ENCODE results near the gene IGSF11. TPM values are rescaled to one million over a fixed set of nuclear protein-coding genes. Genes with fewer than 3 reads are reported as not detected.
"Not testable (repeated sequence)": the region's sequence is repeated elsewhere in the genome, so short reads cannot be mapped to it uniquely, and the experiment has no call there.

IGSF11 gene
- total RNA-seq, 1 experiment from 2014 or later, result 0.71 TPM

DNA sequence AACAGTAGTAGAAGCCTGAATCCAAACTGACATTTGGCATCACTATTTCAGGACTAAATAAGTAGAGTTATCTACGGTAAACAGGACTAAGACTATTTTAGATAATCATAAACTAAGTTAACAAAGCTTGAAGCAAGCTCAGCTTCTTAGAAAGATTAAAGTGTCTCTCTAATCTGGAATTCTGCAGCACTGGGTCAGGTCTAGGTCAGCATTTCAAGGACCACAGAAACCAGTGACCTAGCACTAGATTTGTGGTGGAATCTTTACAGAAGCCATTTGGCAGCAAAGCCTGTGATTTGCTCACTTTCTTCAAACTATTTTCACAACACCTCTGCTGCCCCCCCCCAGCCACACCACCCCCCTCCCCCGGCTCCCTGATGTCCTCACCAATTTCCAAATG, 37.5 kb downstream of the IGSF11 start:
- in situ Hi-C loops (cut with HindIII; ENCODE audit: low pct_unique_long_range_greater_than_20kb, low sequenced_read_pairs), result no loop called here
- no peak for DNase-seq (ENCODE audit: low read depth)

DNA sequence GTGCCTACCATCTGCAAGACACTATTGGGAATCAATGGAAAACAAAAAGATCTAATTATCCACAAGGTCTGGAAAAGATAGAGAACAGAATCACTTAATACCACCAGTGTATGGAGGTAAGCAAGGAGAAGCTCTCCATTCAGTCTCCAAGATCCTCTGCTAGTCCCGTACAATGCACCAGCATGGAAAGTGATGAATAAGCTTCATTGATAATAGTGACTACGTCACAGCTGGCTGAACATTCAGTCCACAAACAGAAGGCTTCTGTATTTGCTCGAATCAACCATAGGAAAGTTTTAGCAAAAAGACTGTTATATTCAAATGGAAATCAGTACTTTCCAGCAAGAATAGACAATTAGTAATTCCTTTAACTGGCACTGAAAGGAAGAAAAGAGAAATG, 42.9 kb downstream of the IGSF11 start:
- in situ Hi-C loops (cut with HindIII; ENCODE audit: low pct_unique_long_range_greater_than_20kb, low sequenced_read_pairs), result no loop called here
- DNase-seq (ENCODE audit: low read depth), result no peak

DNA sequence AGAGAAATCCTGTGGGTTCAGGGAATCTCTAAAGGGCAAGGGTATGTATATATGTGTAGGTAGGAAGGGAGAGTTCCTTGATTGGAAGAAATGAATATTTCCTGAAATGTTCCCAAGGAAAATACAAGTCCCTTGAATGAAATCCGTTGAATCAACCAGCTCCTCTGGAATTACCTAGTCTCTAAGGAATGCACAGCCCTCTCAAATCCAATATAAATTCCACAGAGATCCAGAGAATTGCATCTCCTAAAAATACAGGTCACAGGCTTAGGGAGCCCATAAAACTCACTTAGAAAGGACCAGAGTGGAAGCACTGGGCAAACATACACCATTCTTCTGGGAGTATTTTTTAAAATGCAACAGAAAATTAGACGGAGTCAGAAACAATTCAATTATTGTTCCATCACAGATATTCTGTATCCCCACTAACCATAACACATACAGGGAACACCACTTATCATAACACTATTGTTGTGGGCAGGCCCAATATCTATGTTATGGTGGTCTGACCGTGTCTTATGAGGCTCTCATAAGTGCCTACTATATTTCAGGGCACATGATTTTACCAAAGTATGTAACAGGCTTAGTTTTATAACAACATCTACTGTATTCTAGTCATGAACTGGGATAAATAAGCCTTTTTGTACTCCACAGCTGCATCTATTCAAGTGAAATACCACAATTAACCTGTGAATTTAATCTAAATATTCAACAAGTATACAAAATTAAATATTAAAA, 43.7 kb downstream of the IGSF11 start:
- no peak for DNase-seq (ENCODE audit: low read depth)
- in situ Hi-C loops (cut with HindIII; ENCODE audit: low pct_unique_long_range_greater_than_20kb, low sequenced_read_pairs), result no loop called here

DNA sequence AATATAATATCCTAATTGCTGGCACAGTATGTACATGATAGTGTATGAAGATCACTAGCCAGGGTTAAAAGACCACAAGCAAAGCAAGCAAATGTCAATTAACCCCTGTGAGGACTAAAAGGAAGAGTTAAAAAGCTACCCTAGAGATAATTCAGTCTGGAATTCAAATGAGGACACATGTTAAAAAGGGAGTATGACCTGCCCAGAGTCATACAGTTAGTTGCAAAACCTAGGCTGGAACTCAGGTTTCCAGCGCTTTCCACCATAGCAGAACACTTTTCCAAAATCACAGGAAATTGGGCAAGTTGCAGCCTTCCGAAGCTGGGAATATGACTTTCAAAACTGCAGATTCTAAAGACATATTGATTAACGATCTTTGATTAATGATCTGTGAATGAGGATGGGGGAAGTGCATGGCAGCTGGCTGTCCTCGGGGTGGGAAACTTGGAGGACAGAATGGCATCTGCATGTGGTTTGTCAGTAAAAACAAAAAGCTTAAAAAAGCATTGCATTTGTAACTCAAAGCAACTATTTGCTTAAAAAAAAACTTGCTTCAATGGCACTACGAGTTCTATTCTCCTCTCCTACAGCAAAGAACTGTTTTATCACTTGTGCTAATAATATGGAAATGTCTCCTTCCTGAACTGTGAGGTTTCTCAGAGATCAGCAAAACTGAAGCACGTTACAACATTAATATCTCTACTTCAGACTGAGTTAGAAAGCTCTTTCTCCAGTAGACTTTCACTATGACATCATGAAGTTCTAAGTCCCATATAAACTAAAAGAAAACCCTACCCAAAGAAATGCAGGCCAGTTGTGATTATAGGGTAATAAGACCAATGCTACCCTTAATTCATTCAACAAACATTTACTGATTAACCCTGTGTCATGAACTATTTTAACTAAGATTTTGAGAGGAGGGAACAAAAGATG, 46.2 kb downstream of the IGSF11 start:
- in situ Hi-C loops (cut with HindIII; ENCODE audit: low pct_unique_long_range_greater_than_20kb, low sequenced_read_pairs), result no loop called here
- DNase-seq (ENCODE audit: low read depth), result no peak

DNA sequence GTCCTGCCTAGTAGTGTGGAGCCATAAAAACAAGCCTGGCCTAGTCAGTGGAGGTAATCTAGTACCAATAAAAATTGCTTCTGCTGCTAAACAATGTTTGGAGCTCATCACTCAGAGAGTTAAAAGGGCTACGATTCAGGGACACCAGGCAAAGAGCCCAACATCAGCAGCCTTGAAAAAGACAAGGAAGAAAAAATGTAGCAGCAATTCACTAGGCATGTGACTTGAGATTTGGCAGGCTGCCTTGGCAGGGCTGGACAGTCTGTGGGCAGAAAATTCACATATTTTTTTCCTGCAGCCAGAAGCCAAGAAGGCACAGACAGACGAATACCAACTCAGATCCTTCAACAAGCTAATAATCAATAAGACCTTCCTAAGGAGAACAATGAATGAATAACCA, 47.2 kb downstream of the IGSF11 start:
- in situ Hi-C loops (cut with HindIII; ENCODE audit: low pct_unique_long_range_greater_than_20kb, low sequenced_read_pairs), result no loop called here

DNA sequence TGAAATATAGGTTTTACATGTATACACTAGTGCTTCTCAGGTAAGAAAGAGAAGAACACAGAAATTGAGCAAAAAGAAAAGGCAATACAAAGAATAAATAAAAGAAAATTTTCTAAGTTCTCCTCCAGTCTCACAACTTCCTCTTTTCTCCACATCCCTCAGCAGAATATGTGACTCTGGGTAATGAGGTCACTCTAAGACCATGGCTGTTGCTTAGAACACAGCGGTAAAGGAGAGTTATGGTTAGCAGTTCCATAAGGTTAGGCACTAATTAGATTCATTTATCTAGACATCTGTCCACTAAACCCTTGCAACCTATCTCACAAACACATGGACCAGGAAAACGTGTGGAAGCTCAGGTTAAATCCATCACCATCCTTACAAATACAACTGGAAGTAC, 47.9 kb downstream of the IGSF11 start:
- in situ Hi-C loops (cut with HindIII; ENCODE audit: low pct_unique_long_range_greater_than_20kb, low sequenced_read_pairs), result no loop called here
- no peak for DNase-seq (ENCODE audit: low read depth)

More for the DNA sequence above, 47.2 kb downstream of the IGSF11 start:
- DNase-seq (ENCODE audit: low read depth), result no peak

DNA sequence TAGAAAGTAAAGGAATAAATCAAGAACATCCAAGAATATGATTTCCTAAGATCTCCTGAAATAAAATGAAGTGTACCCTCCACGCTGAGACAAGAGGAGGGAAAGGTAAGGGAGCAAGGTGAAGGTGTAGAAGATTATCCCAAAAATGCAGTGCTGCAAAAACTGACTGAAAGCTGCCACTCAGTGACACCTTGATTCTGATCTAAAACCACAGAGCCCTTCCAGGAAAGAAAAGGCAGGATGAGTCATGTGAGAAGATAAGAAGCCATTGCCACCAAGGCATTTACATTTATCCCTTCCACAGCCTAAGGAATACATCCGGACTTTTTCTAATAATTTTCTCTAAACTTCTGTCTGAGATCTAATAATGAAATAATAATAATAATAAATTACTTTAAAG, 49.9 kb downstream of the IGSF11 start:
- no peak for DNase-seq (ENCODE audit: low read depth)
- in situ Hi-C loops (cut with HindIII; ENCODE audit: low pct_unique_long_range_greater_than_20kb, low sequenced_read_pairs), result no loop called here

DNA sequence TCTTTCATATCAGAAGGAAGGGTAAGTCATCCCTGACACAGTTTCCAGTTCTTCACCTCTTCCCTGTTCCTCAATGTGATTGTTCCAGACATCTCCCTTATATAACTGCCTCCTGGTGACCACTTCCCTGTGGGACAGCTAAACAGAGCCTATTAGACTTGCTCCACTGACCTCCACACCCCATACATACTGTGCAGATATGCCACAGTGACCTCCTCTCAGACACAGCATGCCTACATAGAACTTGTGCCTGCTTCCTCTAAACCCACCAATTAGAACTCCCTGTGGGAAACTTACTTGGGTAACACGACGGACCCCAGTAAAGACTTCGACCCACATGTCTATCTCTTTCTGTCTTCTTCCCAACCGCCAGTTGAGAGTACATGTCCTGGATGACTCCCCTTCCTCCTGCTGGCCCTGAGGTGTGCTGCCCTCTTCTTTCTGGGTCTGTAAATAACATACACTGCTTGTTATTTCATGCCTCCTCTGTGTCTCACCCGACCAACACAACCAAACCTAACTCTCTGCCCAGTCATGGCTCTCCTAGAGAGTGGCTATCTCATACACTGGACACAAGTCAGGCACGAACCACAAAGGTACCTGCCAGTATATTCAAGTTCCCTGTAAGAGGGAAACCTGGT, 53.0 kb downstream of the IGSF11 start:
- no peak for DNase-seq (ENCODE audit: low read depth)
- in situ Hi-C loops (cut with HindIII; ENCODE audit: low pct_unique_long_range_greater_than_20kb, low sequenced_read_pairs), result no loop called here

DNA sequence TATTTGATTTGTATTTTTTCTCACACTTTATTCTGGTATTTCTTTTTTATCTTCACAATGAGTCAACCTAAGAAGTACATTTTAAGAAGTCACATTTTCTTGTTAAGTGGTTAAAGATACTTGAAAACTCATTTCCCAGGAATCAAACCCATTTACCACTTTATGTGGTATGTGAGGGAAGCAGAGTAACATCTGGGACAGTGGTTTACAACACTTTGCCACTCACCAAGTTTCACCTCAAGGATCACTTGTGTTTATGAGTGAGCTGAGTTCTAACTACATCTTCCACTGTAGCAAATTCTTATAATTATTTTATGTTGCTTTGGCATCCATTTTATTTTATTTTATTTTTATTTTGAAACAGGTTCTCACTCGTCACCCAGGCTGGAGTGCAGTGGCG, 53.8 kb downstream of the IGSF11 start:
- DNase-seq (ENCODE audit: low read depth), result no peak
- in situ Hi-C loops (cut with HindIII; ENCODE audit: low pct_unique_long_range_greater_than_20kb, low sequenced_read_pairs), result no loop called here

DNA sequence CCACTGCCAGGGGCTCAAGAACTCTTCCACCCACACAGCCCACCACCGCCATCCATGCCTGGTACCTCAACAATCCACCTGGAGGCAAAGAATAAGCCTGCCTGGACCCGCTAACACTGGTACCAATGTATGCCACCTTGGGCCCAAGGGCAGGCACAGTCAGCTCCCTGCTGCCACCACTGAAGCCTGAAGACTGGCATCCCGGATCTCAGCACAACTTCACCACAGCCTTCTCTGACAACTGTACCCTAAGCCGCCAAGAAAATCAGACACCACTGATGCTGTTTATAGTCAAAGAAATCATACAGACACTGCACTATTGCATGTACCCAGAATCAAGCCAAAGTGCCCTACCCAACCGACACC, 56.3 kb downstream of the IGSF11 start:
- no peak for DNase-seq (ENCODE audit: low read depth)
- in situ Hi-C loops (cut with HindIII; ENCODE audit: low pct_unique_long_range_greater_than_20kb, low sequenced_read_pairs), result no loop called here

DNA sequence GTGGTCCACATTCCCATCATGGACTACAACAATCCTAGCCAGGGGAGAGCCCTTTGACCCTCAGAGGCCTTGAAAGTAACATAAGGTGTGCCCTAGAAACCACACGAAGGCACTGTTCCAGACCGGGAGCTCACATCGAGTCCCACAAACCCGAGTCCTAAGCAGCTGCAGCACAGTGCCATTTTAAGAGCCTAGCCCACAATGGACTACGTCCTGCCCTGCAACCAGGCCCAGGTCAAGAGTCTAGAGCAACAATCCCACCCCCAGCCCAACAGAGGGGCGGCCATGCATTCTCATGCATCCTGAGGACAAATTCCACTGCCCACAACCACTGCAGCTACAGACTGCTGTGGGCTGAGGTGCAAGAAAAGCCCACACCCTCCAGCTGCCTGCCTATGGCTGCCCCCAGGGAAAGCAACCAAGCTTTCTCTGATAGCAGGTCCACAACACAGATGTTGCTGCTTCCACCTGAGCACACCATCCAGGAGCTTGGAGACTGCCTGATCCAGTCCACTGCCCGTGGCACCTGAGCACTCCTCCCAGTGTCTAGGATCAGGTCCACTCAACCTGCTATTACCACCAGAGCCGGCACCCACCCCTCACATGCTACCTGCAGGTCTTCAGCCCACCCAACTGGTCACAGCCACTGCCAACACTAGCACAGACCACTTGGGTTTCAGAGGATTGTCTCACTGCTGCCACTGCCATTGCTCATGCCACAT, 56.8 kb downstream of the IGSF11 start:
- in situ Hi-C loops (cut with HindIII; ENCODE audit: low pct_unique_long_range_greater_than_20kb, low sequenced_read_pairs), result no loop called here
- no peak for DNase-seq (ENCODE audit: low read depth)

DNA sequence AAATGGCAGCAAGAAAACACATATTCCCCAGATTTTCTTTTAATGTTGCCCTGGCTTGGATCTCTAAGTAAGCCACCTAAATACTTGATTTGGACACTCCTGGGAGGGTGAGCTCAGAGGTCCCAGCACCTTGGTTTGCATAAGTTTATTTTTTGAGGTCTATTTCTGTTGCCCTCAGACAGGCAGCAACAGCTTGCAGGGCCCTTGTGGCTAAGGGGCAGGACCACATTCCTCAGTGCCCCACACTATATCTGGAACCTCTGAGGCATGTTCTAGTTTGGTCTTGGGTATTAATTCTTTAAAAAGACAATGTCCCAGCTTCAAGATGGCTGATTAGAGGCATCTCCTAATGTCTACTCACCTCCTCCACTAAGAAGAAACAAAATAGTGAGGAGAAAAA, 57.5 kb downstream of the IGSF11 start:
- in situ Hi-C loops (cut with HindIII; ENCODE audit: low pct_unique_long_range_greater_than_20kb, low sequenced_read_pairs), result no loop called here
- no peak for DNase-seq (ENCODE audit: low read depth)

DNA sequence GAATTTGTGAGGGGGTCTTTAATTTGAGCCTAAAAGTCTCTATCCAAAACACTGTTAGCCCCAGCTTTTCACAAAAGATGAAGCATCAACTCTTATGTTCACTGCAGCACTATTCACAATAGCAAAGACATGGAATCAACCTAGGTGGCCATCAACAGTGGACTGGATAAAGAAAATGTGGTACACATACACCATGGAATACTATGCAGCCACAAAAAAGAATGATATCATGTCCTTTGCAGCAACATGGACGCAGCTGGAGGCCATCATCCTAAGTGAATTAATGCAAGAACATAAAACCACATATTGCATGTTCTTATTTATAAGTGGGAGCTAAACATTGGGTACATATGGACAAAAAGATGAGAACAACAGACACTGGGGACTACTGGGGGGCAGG, 59.2 kb downstream of the IGSF11 start:
- DNase-seq (ENCODE audit: low read depth); in situ Hi-C loops (cut with HindIII; ENCODE audit: low pct_unique_long_range_greater_than_20kb, low sequenced_read_pairs): not testable (repeated sequence)

DNA sequence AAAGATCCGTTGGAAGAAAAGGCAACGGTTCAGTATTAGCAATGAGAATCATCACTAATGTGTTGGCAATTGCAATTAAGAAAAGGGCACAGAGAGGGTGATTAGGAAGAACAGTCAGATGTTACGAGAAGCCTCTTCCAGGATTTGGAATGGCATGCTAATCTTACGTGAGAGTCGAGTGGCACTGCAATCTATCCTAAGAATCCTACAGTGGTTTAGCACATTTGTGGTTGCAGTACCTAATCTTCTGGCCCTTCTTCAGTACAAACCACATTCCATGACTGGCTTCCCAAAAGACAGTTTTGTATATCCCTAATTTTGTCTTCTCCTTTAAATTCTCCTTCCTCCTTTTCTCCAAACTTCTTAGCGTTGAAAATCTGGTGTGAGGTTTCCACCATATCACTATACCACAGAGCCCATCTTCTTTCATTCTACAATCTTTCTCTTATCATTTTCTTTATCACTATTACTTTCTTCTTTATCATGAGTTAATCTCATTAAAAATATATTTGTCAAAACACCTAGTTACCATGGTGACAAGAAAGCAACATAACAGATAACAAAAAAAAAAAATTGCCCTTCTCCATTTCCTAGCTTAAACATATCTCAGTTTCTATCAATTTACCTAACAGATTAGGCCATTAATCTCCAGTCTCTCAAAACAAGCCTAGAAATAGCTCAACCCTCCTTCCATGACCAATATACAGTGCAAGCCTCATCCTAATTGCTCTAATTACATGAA, 60.1 kb downstream of the IGSF11 start:
- no peak for DNase-seq (ENCODE audit: low read depth)
- in situ Hi-C loops (cut with HindIII; ENCODE audit: low pct_unique_long_range_greater_than_20kb, low sequenced_read_pairs), result no loop called here

DNA sequence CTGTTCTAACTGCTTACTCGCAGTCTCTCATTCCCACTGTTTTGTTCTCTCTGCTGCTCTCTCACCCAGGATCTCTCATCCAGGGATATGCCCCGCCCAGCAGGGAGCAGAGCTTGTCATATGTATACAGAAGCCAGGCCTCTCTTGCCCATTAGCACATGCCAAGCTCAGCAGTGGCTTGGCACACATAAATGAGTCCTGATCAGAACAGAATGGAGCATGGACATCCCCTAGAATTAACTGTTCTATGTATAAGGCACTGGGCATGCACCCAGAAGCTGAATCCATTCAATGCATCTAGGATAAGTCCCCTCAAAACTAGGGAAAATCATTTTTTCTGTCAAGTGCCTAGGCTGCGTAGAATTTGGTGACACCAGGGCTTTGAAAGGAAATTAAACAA, 61.6 kb downstream of the IGSF11 start:
- in situ Hi-C loops (cut with HindIII; ENCODE audit: low pct_unique_long_range_greater_than_20kb, low sequenced_read_pairs), result no loop called here
- no peak for DNase-seq (ENCODE audit: low read depth)

DNA sequence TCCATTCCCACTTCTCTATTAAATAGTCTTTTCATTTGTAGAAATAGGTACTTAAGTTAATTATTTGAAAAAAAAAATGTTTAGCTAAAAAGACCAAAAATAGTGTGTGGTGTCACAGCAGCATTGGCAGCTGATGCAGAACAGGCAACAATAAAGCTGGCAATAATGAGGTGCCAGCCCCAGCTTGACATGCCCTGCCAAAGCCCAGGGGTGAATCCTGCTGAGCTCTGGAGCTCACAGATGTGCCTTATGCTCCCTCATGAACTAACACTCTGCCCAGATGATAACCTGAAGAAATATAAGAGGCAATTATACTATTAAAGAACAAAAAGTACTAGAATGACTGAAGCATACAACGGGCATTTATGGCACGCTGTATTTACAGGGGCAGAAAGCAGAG, 63.8 kb downstream of the IGSF11 start:
- DNase-seq (ENCODE audit: low read depth), result no peak
- in situ Hi-C loops (cut with HindIII; ENCODE audit: low pct_unique_long_range_greater_than_20kb, low sequenced_read_pairs), result no loop called here

DNA sequence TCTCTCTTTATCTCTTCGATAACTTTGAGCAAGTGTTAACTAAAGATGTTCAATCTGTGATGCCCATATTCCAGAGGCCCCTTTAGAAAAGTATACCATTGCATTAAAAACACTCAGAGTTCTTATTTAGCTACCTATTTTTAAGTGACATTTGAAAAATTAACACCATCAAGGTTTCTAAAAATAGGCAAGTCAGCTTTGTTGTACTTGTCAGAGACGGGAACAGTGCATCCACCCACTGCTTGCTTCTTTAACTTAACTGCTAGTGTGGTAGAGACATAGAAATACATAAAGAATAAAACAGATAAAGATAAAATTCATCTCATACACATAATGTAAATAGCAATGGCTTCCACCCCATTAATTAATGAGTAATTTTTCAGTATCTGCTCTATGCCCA, 66.0 kb downstream of the IGSF11 start:
- DNase-seq (ENCODE audit: low read depth), result no peak
- in situ Hi-C loops (cut with HindIII; ENCODE audit: low pct_unique_long_range_greater_than_20kb, low sequenced_read_pairs), result no loop called here

DNA sequence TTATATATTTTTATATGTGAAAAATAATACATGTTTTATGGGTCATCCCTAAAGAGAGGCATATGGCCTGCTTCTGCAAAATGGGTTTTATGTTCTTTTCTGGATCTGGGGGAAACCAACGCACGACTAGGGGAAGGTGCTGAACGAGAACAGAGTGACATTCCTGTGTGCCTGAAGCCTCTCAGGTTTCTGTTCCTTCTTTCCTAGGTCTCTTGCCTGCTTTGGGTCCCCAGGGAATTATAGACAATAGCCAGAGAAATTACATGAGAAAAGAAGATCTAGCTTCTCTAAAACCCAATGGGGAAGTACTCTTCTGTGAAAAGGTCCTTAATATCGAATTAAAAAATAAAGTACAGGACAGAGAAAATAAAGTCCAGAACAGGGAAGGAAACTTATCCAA, 66.5 kb downstream of the IGSF11 start:
- DNase-seq (ENCODE audit: low read depth), result no peak
- in situ Hi-C loops (cut with HindIII; ENCODE audit: low pct_unique_long_range_greater_than_20kb, low sequenced_read_pairs), result no loop called here

All from Caki2 (cell line).